ENCODE measurements around the gene MRPS5. TPM values are rescaled to one million over a fixed set of nuclear protein-coding genes. Genes with fewer than 3 reads are reported as not detected.

Gene MRPS5
- total and polyA plus RNA-seq, 2 donors (not counting 1 experiment from before 2014, with no cell fraction given), result 46.3 to 48.0 TPM

DNA sequence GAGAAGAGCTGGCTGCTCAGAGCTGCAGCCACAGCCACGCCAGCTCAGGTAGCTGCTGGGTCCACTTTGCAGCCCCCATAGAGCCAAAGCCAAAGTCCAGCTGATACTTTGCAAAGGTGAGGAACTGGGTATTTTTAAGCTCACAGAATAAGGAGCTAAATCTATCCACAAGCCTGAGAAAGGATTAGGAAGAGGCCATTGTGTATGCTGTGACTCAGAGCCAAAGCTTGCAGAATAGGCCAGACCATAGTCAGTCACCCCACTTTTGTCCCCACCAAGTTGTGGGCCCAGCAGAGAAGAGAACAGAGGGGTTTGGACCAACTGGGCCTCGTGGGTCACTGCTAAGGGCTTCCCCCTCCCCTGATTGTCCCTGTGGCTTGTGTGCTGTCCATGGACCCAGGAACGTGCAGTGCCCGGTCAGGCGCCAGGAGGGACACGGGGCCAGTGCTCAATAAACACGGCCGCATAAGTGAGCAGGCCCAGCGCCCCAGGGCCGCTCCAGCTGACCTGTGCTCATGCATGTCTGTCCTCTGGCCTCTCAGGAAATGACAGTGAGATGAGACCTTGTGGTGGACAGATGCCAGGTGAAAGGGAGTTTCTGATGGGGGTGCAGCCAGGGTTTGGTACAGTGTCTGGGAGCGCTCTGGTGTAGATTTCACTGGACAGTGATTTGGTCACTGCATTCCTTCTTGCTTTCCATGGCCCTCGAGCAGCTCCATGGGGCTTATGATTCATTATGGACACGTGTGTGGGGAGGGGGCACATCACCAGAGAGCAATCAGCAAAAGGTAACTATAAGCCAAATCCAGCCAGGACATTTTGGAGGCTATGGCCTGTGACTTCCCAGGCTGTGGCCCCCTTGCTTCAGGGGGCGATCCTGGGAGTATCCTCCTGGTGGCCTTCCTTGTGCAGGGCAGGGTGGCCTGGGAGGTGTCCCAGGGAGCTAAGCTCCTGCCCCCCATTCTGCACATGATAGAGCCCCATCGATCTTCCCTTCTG, 64.8 kb downstream of the MRPS5 start:
- Histone ChIP-seq H3K79me2 (ENCODE audit: control insufficient read depth, insufficient read depth, low read length) (no peaks in the 10 kb centered on the region), H3K27me3 (replicated peaks in 1 of 4; ENCODE audit: control extremely low read depth in 1 of 4, control insufficient read depth in 3 of 4, insufficient read depth in 4 of 4, low read length in 3 of 4) (no peaks in the 10 kb centered on the region), H3K9me3 (ENCODE audit: control extremely low read depth in 1 of 3, control insufficient read depth in 2 of 3, insufficient read depth in 1 of 3, low read length in 2 of 3) (no peaks in the 10 kb centered on the region), H3K27ac (ENCODE audit: low read length in 2 of 2) (no peak overlapping the region), H3K4me1 (ENCODE audit: control insufficient read depth in 2 of 2, insufficient read depth in 2 of 2, low read length in 2 of 2) (no peaks in the 10 kb centered on the region), H4K20me1 (ENCODE audit: control insufficient read depth, insufficient read depth, low read length, poor library complexity, severe bottlenecking) (no peaks in the 10 kb centered on the region), H3K4me3 (ENCODE audit: control extremely low read depth in 1 of 5, extremely low read depth in 1 of 5, insufficient read depth in 1 of 5, low read depth in 2 of 5, low read length in 4 of 5) (no peak overlapping the region), H3K9ac (ENCODE audit: low read length) (no peak overlapping the region), H3K4me2 (replicated peaks; ENCODE audit: low read depth, low read length, poor library complexity, severe bottlenecking) (no peak overlapping the region), H2AFZ (ENCODE audit: insufficient read depth, low read depth, low read length, poor library complexity, severe bottlenecking) (no peak overlapping the region), H3K36me3 (replicated peaks in 1 of 2; ENCODE audit: control extremely low read depth in 1 of 2, control insufficient read depth in 1 of 2, extremely low read depth in 1 of 2, insufficient read depth in 2 of 2, low read length in 1 of 2) (no peaks in the 10 kb centered on the region)
- no peak for ATAC-seq (ENCODE audit: low read depth)
- Mint-ChIP-seq H3K27me3 (peaks cover 9% of the 10 kb centered on the region), H3K4me3 (no peak overlapping the region), H3K9me3 (ENCODE audit: insufficient read depth) (no peaks in the 10 kb centered on the region), H3K27ac (no peak overlapping the region), H3K4me1 (no peaks in the 10 kb centered on the region)
- WGBS (ENCODE audit: insufficient coverage), result 94% methylated on average over 14 of the region's 15 CpGs
- intact Hi-C loops (cut with micrococcal nuclease), result no loop called here
- DNase-seq, result no peak
- ChIA-PET POLR2A (no interaction called here), CTCF (no interaction called here)
- TF ChIP-seq CTCF (IDR thresholded peaks at IDR 0.05) (no peak), EZH2 (IDR thresholded peaks at IDR 0.05; ENCODE audit: borderline replicate concordance, insufficient read depth, low read depth, low read length, poor library complexity, severe bottlenecking) (no peak)

GRCh38 chr2:95056044-95056443, 65.6 kb downstream of the MRPS5 start:
- WGBS (ENCODE audit: insufficient coverage), result 85% methylated on average over 8 of the region's 8 CpGs

More at GRCh38 chr2:95056044-95056443, 65.6 kb downstream of the MRPS5 start:
- Mint-ChIP-seq H3K9me3 (ENCODE audit: insufficient read depth) (no peaks in the 10 kb centered on the region), H3K27me3 (peaks cover 9% of the 10 kb centered on the region), H3K4me1 (no peaks in the 10 kb centered on the region), H3K4me3 (no peak overlapping the region), H3K27ac (no peak overlapping the region)
- intact Hi-C loops (cut with micrococcal nuclease), result no loop called here
- Histone ChIP-seq H3K79me2 (ENCODE audit: control insufficient read depth, insufficient read depth, low read length) (no peaks in the 10 kb centered on the region), H4K20me1 (ENCODE audit: control insufficient read depth, insufficient read depth, low read length, poor library complexity, severe bottlenecking) (no peaks in the 10 kb centered on the region), H3K4me1 (ENCODE audit: control insufficient read depth in 2 of 2, insufficient read depth in 2 of 2, low read length in 2 of 2) (no peaks in the 10 kb centered on the region), H3K27ac (ENCODE audit: low read length in 2 of 2) (no peak overlapping the region), H3K4me3 (ENCODE audit: control extremely low read depth in 1 of 5, extremely low read depth in 1 of 5, insufficient read depth in 1 of 5, low read depth in 2 of 5, low read length in 4 of 5) (no peak overlapping the region), H3K9ac (ENCODE audit: low read length) (no peak overlapping the region), H3K27me3 (replicated peaks in 1 of 4; ENCODE audit: control extremely low read depth in 1 of 4, control insufficient read depth in 3 of 4, insufficient read depth in 4 of 4, low read length in 3 of 4) (peaks cover 0 to under 1% (median 0%) of the 10 kb centered on the region in 4 experiments), H2AFZ (ENCODE audit: insufficient read depth, low read depth, low read length, poor library complexity, severe bottlenecking) (no peak overlapping the region), H3K4me2 (replicated peaks; ENCODE audit: low read depth, low read length, poor library complexity, severe bottlenecking) (no peak overlapping the region), H3K36me3 (replicated peaks in 1 of 2; ENCODE audit: control extremely low read depth in 1 of 2, control insufficient read depth in 1 of 2, extremely low read depth in 1 of 2, insufficient read depth in 2 of 2, low read length in 1 of 2) (no peaks in the 10 kb centered on the region), H3K9me3 (ENCODE audit: control extremely low read depth in 1 of 3, control insufficient read depth in 2 of 3, insufficient read depth in 1 of 3, low read length in 2 of 3) (no peaks in the 10 kb centered on the region)
- CTCF ChIA-PET, result no interaction called here
- DNase-seq (no peak), ATAC-seq (ENCODE audit: low read depth) (no peak)
- TF ChIP-seq EZH2 (IDR thresholded peaks at IDR 0.05; ENCODE audit: borderline replicate concordance, insufficient read depth, low read depth, low read length, poor library complexity, severe bottlenecking), result no peak
- no peak for TF ChIP-seq CTCF (IDR thresholded peaks at IDR 0.05)
- POLR2A ChIA-PET, result no interaction called here

Data from B cell (primary cell).